ENCODE results near the gene EIF4G1. TPM values are rescaled to one million over a fixed set of nuclear protein-coding genes. Genes with fewer than 3 reads are reported as not detected.

Gene EIF4G1
- total and polyA plus RNA-seq, 2 of the 8 experiments (the other 6 are each of a cell fraction or from before 2014, with no cell fraction given) = 318 to 473 TPM

GRCh38 chr3:184345317-184346144 lies 31.1 kb downstream of the EIF4G1 start:
- Histone ChIP-seq H3K27ac (ENCODE audit: low read depth, low read length) (no peak overlapping the region), H3K4ac (replicated peaks; ENCODE audit: insufficient read length, low read depth, low read length) (no peak overlapping the region), H2BK12ac (ENCODE audit: low read depth, low read length) (no peak overlapping the region), H3K27me3 (replicated peaks in 1 of 4; ENCODE audit: control insufficient read depth in 3 of 4, extremely low read depth in 1 of 4, insufficient read depth in 3 of 4, low read length in 3 of 4) (no peaks in the 10 kb centered on the region), H2AFZ (ENCODE audit: low read length) (no peak overlapping the region), H3K23ac (ENCODE audit: insufficient read length) (no peak overlapping the region), H2AK5ac (ENCODE audit: low read depth, low read length) (no peak overlapping the region), H4K20me1 (replicated peaks in 1 of 2; ENCODE audit: control insufficient read depth in 1 of 2, insufficient read depth in 2 of 2, low read length in 2 of 2) (peaks cover 4 to 18% of the 10 kb centered on the region in 2 experiments), H3K9me3 (ENCODE audit: insufficient read depth in 2 of 2, low read depth in 1 of 2, low read length in 1 of 2) (no peaks in the 10 kb centered on the region), H3K79me1 (ENCODE audit: low read depth, low read length) (no peaks in the 10 kb centered on the region; the same call in 1 of the 2 replicates), H3K4me3 (ENCODE audit: extremely low read depth in 1 of 4, insufficient read depth in 2 of 4, low read depth in 3 of 4, low read length in 4 of 4) (no peak overlapping the region), H2BK5ac (ENCODE audit: low read depth, low read length) (no peak overlapping the region), H2BK120ac (replicated peaks; ENCODE audit: low read depth, low read length) (no peak overlapping the region), H3K14ac (ENCODE audit: insufficient read length) (no peak overlapping the region), H3K18ac (ENCODE audit: extremely low read depth, low read length) (no peak overlapping the region; the same call in 1 of the 2 replicates), H2BK15ac (ENCODE audit: low read length) (no peak overlapping the region), H3K36me3 (ENCODE audit: control insufficient read depth in 2 of 4, insufficient read depth in 4 of 4, low read length in 3 of 4) (peaks cover 0 to 16% (median 1%) of the 10 kb centered on the region in 4 experiments; a peak in 6 of 8 replicates), H4K5ac (ENCODE audit: insufficient read length, low read depth, low read length) (no peak overlapping the region), H4K91ac (replicated peaks; ENCODE audit: insufficient read length, low read length) (no peak overlapping the region), H3K4me1 (replicated peaks in 1 of 4; ENCODE audit: control insufficient read depth in 3 of 4, insufficient read depth in 4 of 4, low read length in 3 of 4) (peaks cover 0 to 10% (median 7%) of the 10 kb centered on the region in 4 experiments; a peak in 6 of 7 replicates), H2BK20ac (ENCODE audit: low read length) (no peak overlapping the region), H3K23me2 (ENCODE audit: low read depth, low read length) (no peaks in the 10 kb centered on the region), H4K8ac (ENCODE audit: extremely low read depth, insufficient read depth, low read length) (no peak overlapping the region), H3K9ac (replicated peaks in 1 of 4; ENCODE audit: extremely low read depth in 1 of 4, low read depth in 3 of 4, low read length in 3 of 4) (no peak overlapping the region), H3K56ac (replicated peaks; ENCODE audit: insufficient read length, low read depth, low read length) (no peak overlapping the region), H3K79me2 (ENCODE audit: control insufficient read depth in 1 of 2, insufficient read depth in 2 of 2, low read length in 2 of 2) (no peaks in the 10 kb centered on the region; a peak in 1 of 4 replicates), H3K4me2 (ENCODE audit: insufficient read depth in 1 of 2, low read depth in 2 of 2, low read length in 2 of 2) (peak overlapping the region in 1 of 2 experiments; percentile 33; a peak in 1 of 4 replicates)
- POLR2A ChIA-PET (ENCODE audit: partially characterized antibody) = interaction anchor here (0.6 to 2.4 kb wide), 12 partner anchors 8 to 180 kb away, joined by 3 to 15 read pairs (median 4); partner anchors contain the start of genes CLCN2, FAM131A and POLR2H
- DNase-seq (ENCODE audit: low read depth in 1 of 2, low spot score in 2 of 2) (peak in 1 of 2 experiments; percentile 64), FAIRE-seq (peak; percentile 50)
- CTCF ChIA-PET (ENCODE audit: partially characterized antibody) = interaction anchor here (0.7 to 7.4 kb wide), 14 partner anchors 8 to 196 kb away, joined by 3 to 49 read pairs (median 4); partner anchors contain the start of genes CLCN2, FAM131A and POLR2H
- WGBS, 2 experiments (ENCODE audit: extremely low coverage in 1 of 2, insufficient coverage in 1 of 2, insufficient read length in 1 of 2, insufficient replicate concordance in 2 of 2, low coverage in 1 of 2, low lambda C conversion rate in 2 of 2, missing lambda C conversion rate in 1 of 2) = 40% methylated on average over 14 of the region's 14 CpGs; no CpG with 5 or more reads in 1 of the 2 experiments
- peak; percentile 38; the same call in 1 of the 2 replicates for TF ChIP-seq SP1 (IDR thresholded peaks at IDR 0.05; ENCODE audit: low read depth, low read length)
- peak; percentile 30; the same call in 1 of the 2 replicates for TF ChIP-seq TAF1 (IDR thresholded peaks at IDR 0.05; ENCODE audit: low read depth, low read length)
- no peak for TF ChIP-seq RXRA (IDR thresholded peaks at IDR 0.05; ENCODE audit: insufficient read depth, low read depth, low read length)
- TF ChIP-seq ZNF274 (IDR thresholded peaks at IDR 0.05; ENCODE audit: borderline replicate concordance, extremely low read depth, low read length) = no peak
- TF ChIP-seq SAP30 (IDR thresholded peaks at IDR 0.05; ENCODE audit: insufficient read depth, insufficient replicate concordance, low read length) = peak; percentile 69
- TF ChIP-seq ATF2 (IDR thresholded peaks at IDR 0.05; ENCODE audit: low read length) = no peak
- 0 out of 2 replicates have a peak, but pooled peaks have one; percentile 27 for TF ChIP-seq ATF3 (IDR thresholded peaks at IDR 0.05; ENCODE audit: insufficient read depth, low read depth, low read length)
- TF ChIP-seq CHD2 (IDR thresholded peaks at IDR 0.05; ENCODE audit: low read length) = no peak
- no peak for TF ChIP-seq ASH2L (IDR thresholded peaks at IDR 0.05; ENCODE audit: low read length)

All from H1 (cell line).